Measurements from ENCODE around the gene CDK5RAP1. TPM values are rescaled to one million over a fixed set of nuclear protein-coding genes. Genes with fewer than 3 reads are reported as not detected.

CDK5RAP1 gene
- total and polyA plus RNA-seq, 2 of the 8 experiments (the other 6 are each of a cell fraction or from before 2014, with no cell fraction given) = 37.8 to 46.6 TPM

- Histone ChIP-seq H3K4me2 (ENCODE audit: insufficient read depth in 1 of 2, low read depth in 2 of 2, low read length in 2 of 2) (no peak overlapping the region), H3K9ac (replicated peaks in 1 of 4; ENCODE audit: extremely low read depth in 1 of 4, low read depth in 3 of 4, low read length in 3 of 4) (no peak overlapping the region; a peak in 1 of 7 replicates), H2AK5ac (ENCODE audit: low read depth, low read length) (no peak overlapping the region), H3K27ac (ENCODE audit: low read depth, low read length) (no peak overlapping the region), H3K18ac (ENCODE audit: extremely low read depth, low read length) (no peak overlapping the region), H4K5ac (ENCODE audit: insufficient read length, low read depth, low read length) (no peak overlapping the region), H3K23me2 (ENCODE audit: low read depth, low read length) (peaks cover 3% of the 10 kb centered on the region; the same call in 1 of the 2 replicates), H4K20me1 (replicated peaks in 1 of 2; ENCODE audit: control insufficient read depth in 1 of 2, insufficient read depth in 2 of 2, low read length in 2 of 2) (peaks cover 0 to 4% of the 10 kb centered on the region in 2 experiments), H2AFZ (ENCODE audit: low read length) (no peak overlapping the region), H3K56ac (replicated peaks; ENCODE audit: insufficient read length, low read depth, low read length) (no peak overlapping the region), H3K14ac (ENCODE audit: insufficient read length) (no peak overlapping the region), H3K36me3 (ENCODE audit: control insufficient read depth in 2 of 4, insufficient read depth in 4 of 4, low read length in 3 of 4) (no peaks in the 10 kb centered on the region), H3K79me2 (ENCODE audit: control insufficient read depth in 1 of 2, insufficient read depth in 2 of 2, low read length in 2 of 2) (no peaks in the 10 kb centered on the region), H2BK20ac (ENCODE audit: low read length) (no peak overlapping the region), H3K79me1 (ENCODE audit: low read depth, low read length) (no peaks in the 10 kb centered on the region), H3K27me3 (replicated peaks in 1 of 4; ENCODE audit: control insufficient read depth in 3 of 4, extremely low read depth in 1 of 4, insufficient read depth in 3 of 4, low read length in 3 of 4) (peaks cover 3 to 18% (median 15%) of the 10 kb centered on the region in 4 experiments), H2BK120ac (replicated peaks; ENCODE audit: low read depth, low read length) (no peak overlapping the region), H3K23ac (ENCODE audit: insufficient read length) (no peak overlapping the region), H2BK12ac (ENCODE audit: low read depth, low read length) (no peak overlapping the region), H3K9me3 (ENCODE audit: insufficient read depth in 2 of 2, low read depth in 1 of 2, low read length in 1 of 2) (no peaks in the 10 kb centered on the region), H3K4me3 (ENCODE audit: extremely low read depth in 1 of 4, insufficient read depth in 2 of 4, low read depth in 3 of 4, low read length in 4 of 4) (no peak overlapping the region), H2BK5ac (ENCODE audit: low read depth, low read length) (no peak overlapping the region), H4K91ac (replicated peaks; ENCODE audit: insufficient read length, low read length) (no peak overlapping the region), H3K4me1 (replicated peaks in 1 of 4; ENCODE audit: control insufficient read depth in 3 of 4, insufficient read depth in 4 of 4, low read length in 3 of 4) (peaks cover 0 to 4% (median 2%) of the 10 kb centered on the region in 4 experiments; a peak in 3 of 7 replicates), H3K4ac (replicated peaks; ENCODE audit: insufficient read length, low read depth, low read length) (no peak overlapping the region), H4K8ac (ENCODE audit: extremely low read depth, insufficient read depth, low read length) (no peak overlapping the region), H2BK15ac (ENCODE audit: low read length) (no peak overlapping the region)
- 81% methylated on average over 2 of the region's 2 CpGs; no CpG with 5 or more reads in 1 of the 2 experiments for whole genome bisulfite sequencing, 2 experiments (ENCODE audit: extremely low coverage in 1 of 2, insufficient coverage in 1 of 2, insufficient read length in 1 of 2, insufficient replicate concordance in 2 of 2, low coverage in 1 of 2, low lambda C conversion rate in 2 of 2, missing lambda C conversion rate in 1 of 2)
- POLR2A ChIA-PET (ENCODE audit: partially characterized antibody) = no interaction called here
- TF ChIP-seq POU5F1 (IDR thresholded peaks at IDR 0.05; ENCODE audit: low read depth, low read length) (no peak), CBX5 (IDR thresholded peaks at IDR 0.05; ENCODE audit: low read depth, low read length) (no peak), KDM4A (IDR thresholded peaks at IDR 0.05; ENCODE audit: low read depth, low read length, severe bottlenecking) (no peak), POLR2A (IDR thresholded peaks at IDR 0.05; ENCODE audit: control extremely low read depth in 1 of 2, low read depth in 2 of 2, low read length in 2 of 2) (no peak), RFX5 (IDR thresholded peaks at IDR 0.05; ENCODE audit: borderline replicate concordance, low read depth, low read length) (no peak), SIX5 (IDR thresholded peaks at IDR 0.05; ENCODE audit: low read depth, low read length) (no peak), SIRT6 (IDR thresholded peaks at IDR 0.05; ENCODE audit: low read length) (no peak)
- DNase-seq (ENCODE audit: low read depth in 1 of 2, low spot score in 2 of 2) = no peak
- CTCF ChIA-PET (ENCODE audit: partially characterized antibody) = interaction anchor here (0.6 to 1.1 kb wide), 3 partner anchors 12 to 248 kb away, joined by 3 to 4 read pairs (median 3); no protein-coding TSS in a partner anchor
- no peak for FAIRE-seq
Observed at GRCh38 chr20:33438481-33438880, 37.2 kb upstream of the CDK5RAP1 start.

Data from H1 (cell line).